DND-41 (cell line): ENCODE data around the gene PIEZO1.
"Not testable (repeated sequence)": the region's sequence is repeated elsewhere in the genome, so short reads cannot be mapped to it uniquely, and the experiment has no call there.

Experiments
- ATAC-seq: fragments of 200-7000 bp; cut with Tn5 transposase; 3 replicates; pipeline ENCODE4 v1.9.1; 2021; ENCODE audit warnings: low read depth; ENCODE audit not compliant: insufficient read depth
- DNase-seq: peaks from one replicate; pipeline ENCODE4 v3.0.0-alpha.2; 2020
- H2AFZ ChIP-seq: 2 replicates; pipeline ENCODE4 v1.6.0; 2012; ENCODE audit warnings: low read depth, low read length
- H3K27ac ChIP-seq: 2 replicates; pipeline ENCODE4 v1.5.1; 2012; ENCODE audit warnings: low read length, inconsistent platforms
- H3K27me3 ChIP-seq: fragments of 200-600 bp; sonication (generic); 2 replicates; pipeline ENCODE4 v1.6.0; 2012; ENCODE audit warnings: low read length, mild to moderate bottlenecking, inconsistent platforms; ENCODE audit not compliant: insufficient read depth, poor library complexity
- H3K36me3 ChIP-seq: 2 replicates; pipeline ENCODE4 v1.5.1; 2012; ENCODE audit warnings: low read length, inconsistent platforms; ENCODE audit not compliant: insufficient read depth
- H3K4me1 ChIP-seq: 2 replicates; pipeline ENCODE4 v1.5.1; 2012; ENCODE audit warnings: mild to moderate bottlenecking, low read length; ENCODE audit not compliant: insufficient read depth
- H3K4me2 ChIP-seq: 2 replicates; pipeline ENCODE4 v1.6.0; 2012; ENCODE audit warnings: mild to moderate bottlenecking, moderate library complexity, low read length, inconsistent platforms; ENCODE audit not compliant: insufficient read depth
- H3K4me3 ChIP-seq, 2 experiments: fragments of 200-600 bp in 1 of 2; shearing (Covaris generic) in 1 of 2; 2 replicates each; pipeline ENCODE4 v1.5.1; 2012 to 2016; ENCODE audit warnings: inconsistent platforms in 2 of 2, low read length in 2 of 2, mild to moderate bottlenecking in 2 of 2, low read depth in 1 of 2, moderate library complexity in 1 of 2
- H3K79me2 ChIP-seq: 2 replicates; pipeline ENCODE4 v1.6.0; 2012; ENCODE audit warnings: low read length, inconsistent platforms; ENCODE audit not compliant: insufficient read depth
- H3K9ac ChIP-seq: 2 replicates; pipeline ENCODE4 v1.6.0; 2012; ENCODE audit warnings: low read depth, mild to moderate bottlenecking, inconsistent platforms, low read length, moderate library complexity
- H3K9me3 ChIP-seq: 2 replicates; pipeline ENCODE4 v1.5.1; 2012; ENCODE audit warnings: low read length, moderate library complexity, mild to moderate bottlenecking, inconsistent platforms; ENCODE audit not compliant: insufficient read depth, severe bottlenecking
- H4K20me1 ChIP-seq: 2 replicates; pipeline ENCODE4 v1.6.0; 2012; ENCODE audit warnings: low read length; ENCODE audit not compliant: insufficient read depth
- CTCF ChIP-seq: IDR thresholded peaks from 2 replicates; pipeline ENCODE4 v1.5.1; 2012; ENCODE audit warnings: borderline replicate concordance, low read length, moderate library complexity, mild to moderate bottlenecking; ENCODE audit not compliant: poor library complexity, severe bottlenecking; ENCODE audit errors: extremely low read depth
- EZH2 ChIP-seq: IDR thresholded peaks from 3 replicates; pipeline ENCODE4 v1.6.1; 2012; ENCODE audit warnings: borderline replicate concordance, low read depth, mild to moderate bottlenecking, moderate library complexity, low read length, inconsistent platforms; ENCODE audit not compliant: severe bottlenecking

PIEZO1 gene

DNA sequence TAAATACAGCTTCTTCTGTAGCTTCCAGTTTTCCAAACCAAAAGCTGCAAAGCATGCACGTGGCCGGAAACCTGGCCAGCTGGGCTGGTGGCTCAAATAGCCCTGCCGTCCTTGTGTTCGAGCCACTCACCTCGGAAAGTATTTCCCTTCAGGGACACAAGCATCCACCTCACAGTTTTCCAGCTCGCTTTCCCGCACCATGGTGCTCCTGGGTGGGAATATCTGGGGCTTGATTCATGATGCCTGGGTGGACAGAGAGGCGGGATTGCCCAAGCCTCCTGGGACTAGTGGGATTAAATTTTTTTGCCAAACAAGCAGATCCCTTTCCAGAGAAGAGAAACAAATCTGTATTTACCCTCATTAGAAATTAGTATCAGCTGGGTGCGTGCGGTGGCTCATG, 115.0 kb downstream of the PIEZO1 start:
- DNase-seq (no peak), ATAC-seq (no peak)
- H3K27ac ChIP-seq: no peak overlapping the region
- no peaks in the 10 kb centered on the region for H3K79me2 ChIP-seq
- no peaks in the 10 kb centered on the region for H3K4me1 ChIP-seq
- no peaks in the 10 kb centered on the region for H3K9me3 ChIP-seq
- H3K36me3 ChIP-seq: no peaks in the 10 kb centered on the region
- no peak overlapping the region for H3K4me3 ChIP-seq
- no peak overlapping the region for H3K9ac ChIP-seq
- no peaks in the 10 kb centered on the region for H3K27me3 ChIP-seq
- no peak overlapping the region for H3K4me2 ChIP-seq
- TF ChIP-seq EZH2: no peak
- no peak for TF ChIP-seq CTCF
- H4K20me1 ChIP-seq: 0 out of 2 replicates have a peak, but pooled peaks cover 3% of the 10 kb centered on the region
- H2AFZ ChIP-seq: no peak overlapping the region

- H3K9me3 ChIP-seq, H3K9ac ChIP-seq, H3K4me2 ChIP-seq, H3K4me3 ChIP-seq, H2AFZ ChIP-seq, DNase-seq, H3K36me3 ChIP-seq, H3K27me3 ChIP-seq, ATAC-seq, H4K20me1 ChIP-seq, H3K79me2 ChIP-seq, H3K4me1 ChIP-seq, H3K27ac ChIP-seq: not testable (repeated sequence)
Measured at GRCh38 chr16:88669493-88669892, 115.5 kb downstream of the PIEZO1 start.

DNA sequence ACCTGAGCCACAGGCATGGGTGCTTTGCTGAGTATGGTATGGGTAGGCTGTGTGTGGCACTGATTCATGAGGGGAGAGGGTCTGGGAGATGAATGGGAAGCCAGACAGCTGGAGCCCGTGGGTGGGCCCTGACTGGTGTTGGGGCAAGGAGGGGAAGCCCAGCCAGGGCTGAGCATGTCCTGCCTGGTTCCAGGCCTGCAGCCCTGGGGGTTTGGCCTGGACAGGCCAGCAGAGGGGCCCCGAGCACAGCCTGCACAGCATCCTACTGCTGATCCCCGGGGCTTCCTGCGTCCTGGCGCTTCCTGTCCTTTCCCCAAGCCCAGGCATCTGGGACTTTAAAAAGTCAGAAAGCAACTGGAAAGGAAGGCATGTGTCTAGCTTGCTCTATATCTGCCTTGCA, 117.6 kb downstream of the PIEZO1 start:
- H3K27me3 ChIP-seq: no peaks in the 10 kb centered on the region
- H3K27ac ChIP-seq: no peak overlapping the region
- no peak overlapping the region for H3K4me2 ChIP-seq
- DNase-seq (no peak), ATAC-seq (no peak)
- H3K4me1 ChIP-seq: peaks cover 8% of the 10 kb centered on the region
- no peak overlapping the region for H3K4me3 ChIP-seq
- no peak overlapping the region for H3K9ac ChIP-seq
- TF ChIP-seq CTCF (no peak), EZH2 (no peak)
- no peaks in the 10 kb centered on the region for H3K36me3 ChIP-seq
- H3K9me3 ChIP-seq: no peaks in the 10 kb centered on the region
- H4K20me1 ChIP-seq: 0 out of 2 replicates have a peak, but pooled peaks cover 3% of the 10 kb centered on the region
- H2AFZ ChIP-seq: no peak overlapping the region
- H3K79me2 ChIP-seq: peaks cover 9% of the 10 kb centered on the region

- no peak overlapping the region for H3K4me2 ChIP-seq
- no peaks in the 10 kb centered on the region for H3K9me3 ChIP-seq
- no peak overlapping the region for H3K4me3 ChIP-seq
- H3K9ac ChIP-seq: no peak overlapping the region
- no peaks in the 10 kb centered on the region for H3K36me3 ChIP-seq
- ATAC-seq (no peak), DNase-seq (no peak)
- no peaks in the 10 kb centered on the region for H3K27me3 ChIP-seq
- peaks cover 23% of the 10 kb centered on the region for H3K4me1 ChIP-seq
- H4K20me1 ChIP-seq: no peaks in the 10 kb centered on the region
- no peak overlapping the region for H3K27ac ChIP-seq
- no peak overlapping the region for H2AFZ ChIP-seq
- H3K79me2 ChIP-seq: peaks cover 28% of the 10 kb centered on the region
- TF ChIP-seq EZH2 (no peak), CTCF (no peak)
Measured at GRCh38 chr16:88665570-88665969, 119.5 kb downstream of the PIEZO1 start.
